ENCODE results near the gene SIGLEC14.

- TF ChIP-seq POLR2AphosphoS5 (IDR thresholded peaks at IDR 0.05; ENCODE audit: low read depth, low read length) (no peak), TAF1 (IDR thresholded peaks at IDR 0.05; ENCODE audit: low read depth, low read length) (no peak), POLR2A (IDR thresholded peaks at IDR 0.05; ENCODE audit: low read depth, low read length) (no peak), PAX5 (IDR thresholded peaks at IDR 0.05; ENCODE audit: insufficient read depth, low read length, severe bottlenecking) (no peak)
These were observed 51.9 kb downstream of the SIGLEC14 start for GRCh38 chr19:51594774-51595109.
